Right lung (tissue), 5 donors: ENCODE measurements around the gene DNM3. TPM values are rescaled to one million over a fixed set of nuclear protein-coding genes. Genes with fewer than 3 reads are reported as not detected.

ENCODE experiments used
- DNase-seq, 2 donors: peaks; one replicate each; pipeline ENCODE4 v3.0.0-alpha.2; 2013
- polyA plus RNA-seq, 5 donors: library from polyadenylated mRNA; unstranded; fragments of 120-200 nt; gene quantifications; one replicate each; pipeline versions ENCODE4 v1.2.1 to v1.2.3, GENCODE V29; 2013; ENCODE audit warnings: inconsistent platforms in 1 of 5, low replicate concordance in 1 of 5; ENCODE audit not compliant: insufficient read length in 5 of 5, insufficient read depth in 1 of 5

DNM3 gene
- polyA plus RNA-seq, 5 donors, result 4.1 to 6.9 (median 5.2) TPM

- no peak for DNase-seq
Measured at GRCh38 chr1:171969813-171970212, 128.5 kb downstream of the DNM3 start.

GRCh38 chr1:171972846-171973245 is 131.5 kb downstream of the DNM3 start:
- DNase-seq, result no peak

- no peak for DNase-seq
Measured at GRCh38 chr1:171973421-171973820, 132.1 kb downstream of the DNM3 start.

- no peak for DNase-seq
Measured at GRCh38 chr1:171981303-171981702, 140.0 kb downstream of the DNM3 start.

- no peak for DNase-seq
Measured at GRCh38 chr1:171983584-171983983, 142.3 kb downstream of the DNM3 start.

- no peak for DNase-seq
Measured at GRCh38 chr1:171984262-171984661, 143.0 kb downstream of the DNM3 start.

- no peak for DNase-seq
Measured at GRCh38 chr1:171984850-171985485, 143.7 kb downstream of the DNM3 start.

- DNase-seq, result no peak
Measured at GRCh38 chr1:171985639-171986038, 144.3 kb downstream of the DNM3 start.

GRCh38 chr1:171988243-171988885 is 147.1 kb downstream of the DNM3 start:
- DNase-seq, result no peak

GRCh38 chr1:171990371-171990770 is 149.1 kb downstream of the DNM3 start:
- DNase-seq, result no peak

GRCh38 chr1:171994293-171994692 is 153.0 kb downstream of the DNM3 start:
- DNase-seq, result no peak

- no peak for DNase-seq
Measured at GRCh38 chr1:171995573-171995972, 154.3 kb downstream of the DNM3 start.

GRCh38 chr1:171997936-171998335 is 156.6 kb downstream of the DNM3 start:
- DNase-seq, result no peak

- DNase-seq, result no peak
Measured at GRCh38 chr1:171998711-171999110, 157.4 kb downstream of the DNM3 start.

GRCh38 chr1:171999756-172000155 is 158.5 kb downstream of the DNM3 start:
- DNase-seq, result no peak

- no peak for DNase-seq
Measured at GRCh38 chr1:172001288-172001687, 160.0 kb downstream of the DNM3 start.

- DNase-seq, result peak; percentile 49 to 57
Measured at GRCh38 chr1:172002725-172003345, 161.5 kb downstream of the DNM3 start.

- no peak for DNase-seq
Measured at GRCh38 chr1:172003766-172004530, 162.7 kb downstream of the DNM3 start.

GRCh38 chr1:172004671-172005070 is 163.4 kb downstream of the DNM3 start:
- no peak for DNase-seq

- DNase-seq, result no peak
Measured at GRCh38 chr1:172005856-172006255, 164.6 kb downstream of the DNM3 start.

GRCh38 chr1:172006660-172007059 is 165.4 kb downstream of the DNM3 start:
- DNase-seq, result no peak

- no peak for DNase-seq
Measured at GRCh38 chr1:172018727-172019311, 177.5 kb downstream of the DNM3 start.
